Natural killer cell (primary cell): ENCODE measurements around the gene RPS6KA5. TPM values are rescaled to one million over a fixed set of nuclear protein-coding genes. Genes with fewer than 3 reads are reported as not detected.
"Not testable (repeated sequence)": the region's sequence is repeated elsewhere in the genome, so short reads cannot be mapped to it uniquely, and the experiment has no call there.

Source experiments
- ATAC-seq, 3 donors: fragments of 150-1000 bp in 2 of 3; fragments of 200-7000 bp in 1 of 3; cut with Tn5 transposase; 1 replicate in 1 of 3; 2 replicates in 2 of 3; pipeline ENCODE4 v1.10.0; 2021; ENCODE audit warnings: mild to moderate bottlenecking in 2 of 3, moderate library complexity in 2 of 3
- DNase-seq, 2 donors: peaks; one replicate each; pipeline versions ENCODE4 v3.0.0 to v3.0.0-alpha.2; 2013 to 2021; ENCODE audit warnings: mixed read lengths in 1 of 2
- H3K27ac ChIP-seq: one replicate; pipeline ENCODE4 v1.5.1; 2013; ENCODE audit warnings: mild to moderate bottlenecking, low read length
- H3K27me3 ChIP-seq: one replicate; pipeline ENCODE4 v1.6.1; 2013; ENCODE audit warnings: low read length; ENCODE audit not compliant: control insufficient read depth, insufficient read depth
- H3K36me3 ChIP-seq: one replicate; pipeline ENCODE4 v1.6.1; 2013; ENCODE audit warnings: low read length; ENCODE audit not compliant: control insufficient read depth, insufficient read depth
- H3K4me1 ChIP-seq: one replicate; pipeline ENCODE4 v1.6.1; 2013; ENCODE audit warnings: low read length; ENCODE audit not compliant: control insufficient read depth, insufficient read depth
- H3K4me3 ChIP-seq: one replicate; pipeline ENCODE4 v1.5.1; 2013; ENCODE audit warnings: low read length
- H3K9me3 ChIP-seq: one replicate; pipeline ENCODE4 v1.6.1; 2013; ENCODE audit warnings: low read length; ENCODE audit not compliant: control insufficient read depth, insufficient read depth
- H3K27ac Mint-ChIP-seq, 2 donors: one replicate each; pipeline ENCODE4 v1.8.0; 2022; ENCODE audit warnings: mild to moderate bottlenecking in 2 of 2, mixed read lengths in 2 of 2, moderate library complexity in 1 of 2
- H3K27me3 Mint-ChIP-seq, 2 donors: one replicate each; pipeline ENCODE4 v1.8.0; 2022; ENCODE audit warnings: low read depth in 2 of 2, mixed read lengths in 2 of 2
- H3K36me3 Mint-ChIP-seq: one replicate; pipeline ENCODE4 v1.8.0; 2022; ENCODE audit warnings: mixed read lengths
- H3K4me1 Mint-ChIP-seq, 2 donors: one replicate each; pipeline ENCODE4 v1.8.0; 2022; ENCODE audit warnings: mixed read lengths in 2 of 2
- H3K4me3 Mint-ChIP-seq: one replicate; pipeline ENCODE4 v1.8.0; 2022; ENCODE audit warnings: mild to moderate bottlenecking, moderate library complexity, mixed read lengths
- H3K9me3 Mint-ChIP-seq, 2 donors: one replicate each; pipeline ENCODE4 v1.8.0; 2022; ENCODE audit warnings: mixed read lengths in 2 of 2
- CTCF ChIP-seq: fragments of 200-600 bp; IDR thresholded peaks from one replicate; pipeline ENCODE4 v1.8.0; 2022; ENCODE audit warnings: antibody characterized with exemption
- WGBS: methylation state at CpG from one replicate; pipeline ENCODE4 v1.1.7; 2013; ENCODE audit warnings: missing lambda C conversion rate; ENCODE audit not compliant: insufficient coverage; 5-methylcytosine and 5-hydroxymethylcytosine counted together
- intact Hi-C: fragments of 100-400 bp; cut with micrococcal nuclease; formaldehyde crosslinking; loops from one replicate; pipeline ENCODE4 v1.14.2; 2022
- total RNA-seq, 4 donors: library from RNA; stranded (reverse); fragments of 120-200 nt in 1 of 4; gene quantifications; one replicate each; pipeline versions ENCODE4 v1.2.3 to v1.2.4, GENCODE V29; 2013 to 2022

The RPS6KA5 gene
- total RNA-seq, 3 donors from 2014 or later (not counting 1 experiment from before 2014, with no cell fraction given): 24.1 to 28.5 (median 27.9) TPM

GRCh38 chr14:91100102-91100501, 39.7 kb upstream of the RPS6KA5 start:
- Histone ChIP-seq H3K27me3 (no peaks in the 10 kb centered on the region), H3K36me3 (no peaks in the 10 kb centered on the region), H3K9me3 (no peaks in the 10 kb centered on the region), H3K4me1 (no peaks in the 10 kb centered on the region), H3K4me3 (no peak overlapping the region), H3K27ac (no peak overlapping the region)
- intact Hi-C loops: no loop called here
- no peaks in the 10 kb centered on the region for H3K36me3 Mint-ChIP-seq
- no peaks in the 10 kb centered on the region for H3K27me3 Mint-ChIP-seq
- 74% methylated on average over 4 of the region's 5 CpGs for WGBS
- DNase-seq (no peak), ATAC-seq (no peak)
- no peaks in the 10 kb centered on the region for H3K4me1 Mint-ChIP-seq
- H3K9me3 Mint-ChIP-seq: no peaks in the 10 kb centered on the region
- H3K27ac Mint-ChIP-seq: no peak overlapping the region
- no peak for TF ChIP-seq CTCF
- H3K4me3 Mint-ChIP-seq: no peak overlapping the region

- 95% methylated on average over 3 of the region's 3 CpGs for WGBS
- H3K27me3 ChIP-seq: no peaks in the 10 kb centered on the region
- no peaks in the 10 kb centered on the region for H3K4me1 ChIP-seq
- H3K36me3 ChIP-seq: no peaks in the 10 kb centered on the region
- no peak overlapping the region for H3K27ac Mint-ChIP-seq
- H3K9me3 ChIP-seq: no peaks in the 10 kb centered on the region
- H3K27me3 Mint-ChIP-seq: no peaks in the 10 kb centered on the region
- TF ChIP-seq CTCF: no peak
- no peak overlapping the region for H3K27ac ChIP-seq
- no peak for ATAC-seq
- no peaks in the 10 kb centered on the region for H3K4me1 Mint-ChIP-seq
- intact Hi-C loops: no loop called here
- H3K4me3 ChIP-seq: no peak overlapping the region
- no peak for DNase-seq
- no peaks in the 10 kb centered on the region for H3K9me3 Mint-ChIP-seq
- no peak overlapping the region for H3K4me3 Mint-ChIP-seq
- H3K36me3 Mint-ChIP-seq: no peaks in the 10 kb centered on the region
These were observed 38.1 kb upstream of the RPS6KA5 start for GRCh38 chr14:91098591-91098990.

GRCh38 chr14:91097657-91098056, 37.2 kb upstream of the RPS6KA5 start:
- H3K4me3 ChIP-seq, ATAC-seq, H3K4me3 Mint-ChIP-seq, H3K27ac Mint-ChIP-seq, H3K36me3 Mint-ChIP-seq, H3K4me1 Mint-ChIP-seq, H3K4me1 ChIP-seq, H3K27me3 ChIP-seq, H3K27ac ChIP-seq, H3K36me3 ChIP-seq, H3K9me3 ChIP-seq, intact Hi-C loops, DNase-seq, H3K27me3 Mint-ChIP-seq, H3K9me3 Mint-ChIP-seq: not testable (repeated sequence)
- WGBS: 94% methylated on average over 3 of the region's 5 CpGs

GRCh38 chr14:91095178-91095577, 34.7 kb upstream of the RPS6KA5 start:
- DNase-seq (no peak), ATAC-seq (no peak)
- Histone ChIP-seq H3K36me3 (no peaks in the 10 kb centered on the region), H3K9me3 (no peaks in the 10 kb centered on the region), H3K4me1 (no peaks in the 10 kb centered on the region), H3K4me3 (no peak overlapping the region), H3K27me3 (no peaks in the 10 kb centered on the region), H3K27ac (no peak overlapping the region)
- 98% methylated on average over 6 of the region's 8 CpGs for WGBS
- Mint-ChIP-seq H3K4me1 (no peaks in the 10 kb centered on the region), H3K9me3 (no peaks in the 10 kb centered on the region), H3K36me3 (no peaks in the 10 kb centered on the region), H3K27me3 (no peaks in the 10 kb centered on the region), H3K4me3 (no peak overlapping the region), H3K27ac (no peak overlapping the region)
- intact Hi-C loops: no loop called here
- no peak for TF ChIP-seq CTCF
